ENCODE results near the gene RPLP2.

RPLP2 gene

GRCh38 chr11:846496-847098 lies 36.8 kb downstream of the RPLP2 start:
- no peak overlapping the region for H3K4me3 ChIP-seq (ENCODE audit: low read depth, low read length)

DNA sequence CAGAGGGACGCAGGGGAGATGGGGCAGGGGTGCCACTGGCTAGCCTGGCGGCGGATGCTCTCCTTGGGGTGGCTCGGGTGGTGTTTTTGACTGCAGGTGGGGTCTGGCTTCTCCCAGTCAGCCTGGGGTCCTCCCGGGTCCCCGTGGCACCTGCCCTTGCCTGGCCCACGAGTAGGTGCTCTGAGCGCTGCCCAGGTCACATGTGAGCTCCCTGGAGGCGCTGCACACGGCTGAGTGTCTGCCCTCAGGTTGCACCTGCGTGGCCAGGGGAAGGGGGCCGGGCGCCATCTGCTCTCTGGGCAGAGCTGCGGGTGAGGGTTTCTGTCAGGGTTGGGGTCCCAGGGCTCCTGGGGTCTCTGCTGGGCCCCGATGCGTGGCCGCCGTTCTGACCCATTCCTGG lies 38.1 kb downstream of the RPLP2 start:
- H3K4me3 ChIP-seq (ENCODE audit: low read depth, low read length) = no peak overlapping the region

- no peak overlapping the region for H3K4me3 ChIP-seq (ENCODE audit: low read depth, low read length)
These were observed 38.7 kb downstream of the RPLP2 start for GRCh38 chr11:848380-848931.

- no peak overlapping the region for H3K4me3 ChIP-seq (ENCODE audit: low read depth, low read length)
These were observed 39.5 kb downstream of the RPLP2 start for GRCh38 chr11:849104-849824.

DNA sequence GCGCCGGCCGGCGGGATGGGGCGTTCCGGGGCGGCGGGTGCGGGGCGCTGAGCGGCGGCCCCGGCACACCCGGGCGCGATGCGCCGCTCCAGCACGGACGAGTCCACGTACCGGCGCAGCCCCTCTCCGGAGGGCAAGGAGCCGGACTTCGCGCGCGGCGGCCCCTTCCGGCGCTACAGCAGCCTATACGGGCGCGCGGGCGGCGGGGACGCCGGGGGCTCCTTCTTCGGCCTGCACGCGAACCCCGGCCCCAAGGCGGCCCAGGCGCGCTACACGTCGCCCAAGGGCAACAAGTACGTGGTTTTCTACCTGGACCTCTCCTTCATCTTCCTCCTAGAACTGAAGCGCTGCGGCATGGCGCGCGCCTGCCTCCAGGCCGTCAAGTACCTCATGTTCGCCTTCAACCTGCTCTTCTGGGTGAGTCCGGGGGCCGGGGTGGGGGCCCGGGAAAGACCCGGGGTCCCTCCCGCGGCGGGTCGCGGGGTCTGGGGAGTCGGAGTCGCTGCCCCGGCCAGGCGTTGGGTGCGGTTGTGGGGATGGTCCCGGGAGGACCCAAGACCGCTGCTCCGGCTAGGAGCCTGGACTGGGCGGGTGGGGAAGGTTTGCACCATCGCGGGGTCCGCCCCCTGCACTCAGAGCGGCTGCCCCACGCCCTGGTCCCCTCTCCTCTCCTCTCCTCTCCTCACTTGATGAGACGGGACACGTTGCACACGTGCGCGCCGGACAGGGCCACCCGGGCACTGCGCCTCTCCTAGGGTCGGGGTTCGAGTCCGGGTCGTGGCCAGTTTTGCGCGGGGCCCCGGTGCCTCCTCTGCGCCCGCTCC lies 40.4 kb downstream of the RPLP2 start:
- H3K4me3 ChIP-seq (ENCODE audit: low read depth, low read length) = peak overlapping the region; percentile 52

GRCh38 chr11:850775-851763 lies 41.3 kb downstream of the RPLP2 start:
- H3K4me3 ChIP-seq (ENCODE audit: low read depth, low read length) = peak overlapping the region; percentile 52

DNA sequence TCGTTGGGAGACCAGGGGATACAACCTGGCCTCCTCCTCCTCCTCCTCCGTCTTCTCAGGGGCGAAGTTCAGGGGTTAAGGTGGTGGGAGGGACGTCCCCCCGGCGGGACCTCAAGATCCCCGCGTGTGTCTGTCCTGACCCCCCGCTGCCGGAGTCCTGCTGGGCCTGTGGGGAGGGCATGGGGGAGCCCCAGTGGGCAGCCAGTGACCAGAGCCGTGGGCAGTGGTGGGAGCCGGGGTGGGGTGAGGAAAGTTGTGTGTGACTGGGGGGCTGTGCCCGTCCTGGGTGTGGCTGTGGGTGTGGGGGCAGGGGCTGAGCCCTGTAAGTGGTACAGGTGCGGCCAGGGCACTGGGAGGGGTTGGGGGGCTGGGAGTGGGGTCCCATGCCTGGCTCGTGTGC lies 43.0 kb downstream of the RPLP2 start:
- H3K4me3 ChIP-seq (ENCODE audit: low read depth, low read length) = no peak overlapping the region

DNA sequence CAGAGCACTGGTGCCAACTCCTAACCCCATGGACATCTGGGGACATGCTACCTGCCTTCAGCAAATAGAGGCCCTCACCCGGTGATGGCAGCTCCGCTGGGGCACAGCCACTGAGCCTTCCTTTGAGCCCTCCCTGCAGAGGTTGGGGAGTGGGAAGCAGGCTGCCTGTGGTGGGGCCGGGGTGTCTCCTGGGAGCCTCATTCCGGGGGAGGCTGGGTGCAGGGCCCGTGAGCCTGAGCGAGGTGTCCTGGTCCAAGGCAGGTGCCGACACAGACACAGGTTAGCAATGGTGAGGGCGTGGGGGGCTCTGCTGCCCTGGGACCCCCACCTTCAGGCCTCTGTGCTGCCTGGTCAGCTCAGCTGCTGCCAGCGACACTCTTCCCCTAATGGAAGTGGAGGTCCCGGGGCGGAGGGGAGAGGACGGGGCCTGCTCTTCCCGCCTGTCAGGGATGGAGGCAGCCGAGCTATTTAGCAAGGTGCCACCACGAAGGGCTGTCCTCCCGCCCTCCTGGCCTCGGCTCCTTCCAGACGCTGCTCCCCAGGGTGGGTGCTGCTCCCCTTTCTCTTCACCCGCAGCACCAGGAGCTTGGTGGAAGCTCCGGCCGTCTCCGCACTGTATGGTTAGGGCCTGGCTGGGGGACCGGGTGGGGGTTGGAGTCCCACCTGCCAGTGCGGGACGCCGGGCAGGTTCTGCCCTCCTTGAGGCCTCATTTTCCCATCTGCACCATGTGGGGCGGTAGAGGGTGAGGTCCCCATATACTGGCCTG lies 44.1 kb downstream of the RPLP2 start:
- no peak overlapping the region for H3K4me3 ChIP-seq (ENCODE audit: low read depth, low read length)

DNA sequence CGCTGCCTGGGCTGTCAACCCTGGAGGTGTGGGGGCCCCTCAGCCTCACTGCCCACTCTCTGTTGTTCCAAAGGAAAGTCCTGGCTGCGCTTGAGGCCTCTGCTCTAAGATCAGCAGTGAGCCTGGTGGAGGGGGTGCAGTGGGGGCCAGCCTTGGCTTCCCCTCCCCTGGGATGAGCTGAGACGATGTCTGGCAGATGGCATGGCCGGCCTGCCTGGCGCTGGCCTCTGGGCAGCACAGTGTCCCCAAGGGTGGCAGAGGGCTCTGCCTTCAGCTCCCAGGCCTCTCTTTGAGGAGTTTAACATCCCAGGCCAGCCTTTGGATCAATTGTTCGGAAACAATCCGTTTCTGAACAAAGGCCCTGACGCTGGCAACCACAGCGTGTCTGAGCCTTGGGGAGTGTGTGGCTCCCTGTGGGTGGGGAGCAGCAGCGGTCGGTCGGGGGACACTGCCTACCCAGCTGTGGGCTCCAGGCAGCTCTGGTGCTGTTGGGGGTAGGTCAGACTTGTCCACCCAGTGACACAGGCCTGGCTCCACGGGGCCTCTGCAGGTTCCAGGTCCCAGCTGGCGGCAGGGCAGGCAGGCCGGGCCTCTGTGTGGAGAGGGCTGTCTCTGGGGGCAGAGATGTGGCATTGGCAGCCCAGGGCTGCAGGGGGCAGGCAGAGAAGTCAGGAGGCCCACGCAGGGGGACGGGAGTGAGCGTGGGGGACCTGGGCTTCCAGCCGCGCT lies 45.0 kb downstream of the RPLP2 start:
- H3K4me3 ChIP-seq (ENCODE audit: low read depth, low read length) = no peak overlapping the region

- no peak overlapping the region for H3K4me3 ChIP-seq (ENCODE audit: low read depth, low read length)
These were observed 45.5 kb downstream of the RPLP2 start for GRCh38 chr11:855330-855674.

- no peak overlapping the region for H3K4me3 ChIP-seq (ENCODE audit: low read depth, low read length)
These were observed 46.0 kb downstream of the RPLP2 start for GRCh38 chr11:855796-856195.

GRCh38 chr11:856397-856796 lies 46.6 kb downstream of the RPLP2 start:
- H3K4me3 ChIP-seq (ENCODE audit: low read depth, low read length) = no peak overlapping the region

GRCh38 chr11:858053-858761 lies 48.4 kb downstream of the RPLP2 start:
- no peak overlapping the region for H3K4me3 ChIP-seq (ENCODE audit: low read depth, low read length)

- no peak overlapping the region for H3K4me3 ChIP-seq (ENCODE audit: low read depth, low read length)
These were observed 49.1 kb downstream of the RPLP2 start for GRCh38 chr11:858762-859339.

- no peak overlapping the region for H3K4me3 ChIP-seq (ENCODE audit: low read depth, low read length)
These were observed 49.8 kb downstream of the RPLP2 start for GRCh38 chr11:859394-860131.

DNA sequence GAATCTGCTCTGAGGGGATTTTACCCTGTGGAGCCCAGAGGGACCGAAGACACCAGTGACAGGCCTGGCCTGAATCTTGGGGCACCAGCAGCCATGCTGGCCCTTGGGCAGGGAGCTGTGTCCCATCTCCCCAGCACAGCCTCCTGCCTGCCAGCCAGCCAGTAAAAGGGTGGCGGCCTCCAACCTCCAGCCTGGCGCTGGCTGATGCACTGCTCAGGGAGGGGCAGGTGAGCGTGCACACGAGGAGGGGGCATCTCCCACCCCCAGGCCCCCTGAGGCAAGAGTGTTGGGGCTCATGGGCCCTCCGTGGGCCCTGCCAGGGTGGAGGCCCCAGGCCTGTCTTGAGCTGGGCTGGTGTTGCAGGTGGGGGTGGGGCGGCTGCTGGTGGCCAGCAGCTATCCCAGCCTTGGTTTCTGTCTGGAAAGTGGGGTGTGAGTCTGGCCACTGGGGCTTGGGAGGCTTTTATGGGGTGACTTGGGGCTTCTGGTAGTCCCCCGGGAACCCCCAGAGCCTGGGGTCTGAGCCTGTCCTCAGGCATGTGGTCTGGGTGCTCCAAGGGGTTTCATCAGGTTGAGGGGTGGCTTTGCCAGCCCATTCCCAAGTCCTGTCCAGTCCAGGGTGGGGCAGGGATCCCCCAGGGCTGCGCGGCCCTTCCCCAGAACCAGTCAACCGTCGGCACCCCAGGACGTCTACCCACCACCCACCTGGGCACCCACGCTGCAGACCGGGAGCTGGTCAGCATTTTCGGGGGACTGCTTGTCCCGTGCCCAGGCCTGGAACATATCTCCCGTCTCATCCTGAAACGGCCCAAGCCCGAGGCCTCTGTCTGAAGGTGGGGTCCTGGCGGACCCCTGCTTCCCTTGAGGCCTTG lies 50.7 kb downstream of the RPLP2 start:
- no peak overlapping the region for H3K4me3 ChIP-seq (ENCODE audit: low read depth, low read length)

DNA sequence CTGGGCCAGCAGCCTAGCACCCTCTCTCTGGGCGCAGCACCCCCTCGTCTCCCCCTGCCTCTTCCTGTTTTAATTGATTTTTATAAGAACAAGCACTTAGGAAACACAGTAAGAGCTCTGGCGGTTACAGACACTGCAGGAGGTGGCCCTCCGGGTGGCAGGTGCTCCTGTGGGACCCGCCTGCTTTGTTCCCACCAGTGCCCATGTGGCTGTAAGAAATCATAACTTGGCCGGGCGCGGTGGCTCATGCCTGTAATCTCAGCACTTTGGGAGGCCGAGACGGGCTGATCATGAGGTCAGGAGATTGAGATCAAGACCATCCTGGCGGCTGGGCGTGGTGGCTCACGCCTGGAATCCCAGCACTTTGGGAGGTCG lies 51.3 kb downstream of the RPLP2 start:
- no peak overlapping the region for H3K4me3 ChIP-seq (ENCODE audit: low read depth, low read length)

Data from iPS-11a (cell line).